Activated CD4-positive, alpha-beta memory T cell treated with anti-CD3 and anti-CD28 coated beads, Interleukin-2, amount 10 ng/mL, durations not matched to agents 7 days and 5 days (primary cell): Measurements from ENCODE around the gene FAHD2A. TPM values are rescaled to one million over a fixed set of nuclear protein-coding genes. Genes with fewer than 3 reads are reported as not detected.
"Not testable (repeated sequence)": the region's sequence is repeated elsewhere in the genome, so short reads cannot be mapped to it uniquely, and the experiment has no call there.

Experiments
- CTCF ChIA-PET: fragments of 350-600 bp; sonication (Branson Sonifier 250); formaldehyde crosslinking; loops from one replicate; lab custom pipeline; 2021; ENCODE audit warnings: antibody characterized with exemption, inconsistent platforms; lab: Charles Lee
- POLR2A ChIA-PET: fragments of 350-600 bp; sonication (Branson Sonifier 250); formaldehyde crosslinking; loops from one replicate; lab custom pipeline; 2021; ENCODE audit warnings: antibody characterized with exemption; lab: Charles Lee
- DNase-seq: peaks from one replicate; pipeline ENCODE4 v3.0.0-alpha.2; 2020
- H3K27ac Mint-ChIP-seq: one replicate; pipeline ENCODE4 v1.8.0; 2021; ENCODE audit warnings: mild to moderate bottlenecking, mixed read lengths
- H3K27me3 Mint-ChIP-seq: one replicate; pipeline ENCODE4 v1.8.0; 2021; ENCODE audit warnings: mixed read lengths
- H3K36me3 Mint-ChIP-seq: one replicate; pipeline ENCODE4 v1.8.0; 2021; ENCODE audit warnings: low read depth, mixed read lengths
- H3K4me1 Mint-ChIP-seq: one replicate; pipeline ENCODE4 v1.8.0; 2021; ENCODE audit warnings: mixed read lengths
- H3K4me3 Mint-ChIP-seq: one replicate; pipeline ENCODE4 v1.8.0; 2021; ENCODE audit warnings: mild to moderate bottlenecking, mixed read lengths
- H3K9me3 Mint-ChIP-seq: one replicate; pipeline ENCODE4 v1.8.0; 2021; ENCODE audit warnings: mixed read lengths
- total RNA-seq, 2 experiments: library from RNA; stranded (reverse); gene quantifications; one replicate each; pipeline ENCODE4 v1.2.3, GENCODE V29; 2021

Gene FAHD2A
- 10 to 100 TPM; 35.8 to 37.3 TPM for total RNA-seq

- no peaks in the 10 kb centered on the region for H3K9me3 Mint-ChIP-seq
- peak within 1 kb of the TSS; percentile 99 for H3K4me3 Mint-ChIP-seq
- H3K27ac Mint-ChIP-seq, result peak within 1 kb of the TSS; percentile 89
- H3K4me1 Mint-ChIP-seq, result peaks cover 23% of the 10 kb centered on the region
- POLR2A ChIA-PET, result interaction anchor here (0.8 to 2.8 kb wide), 4 partner anchors 13 to 237 kb away, joined by 3 to 10 read pairs (median 4); partner anchors contain the start of gene ZNF2
- H3K36me3 Mint-ChIP-seq, result peaks cover 4% of the 10 kb centered on the region
- peak; percentile 96 for DNase-seq
- H3K27me3 Mint-ChIP-seq, result no peaks in the 10 kb centered on the region
- CTCF ChIA-PET, result interaction anchor here (0.8 to 3.4 kb wide), 8 partner anchors 9 to 243 kb away, joined by 3 to 29 read pairs (median 3); no protein-coding TSS in a partner anchor
Measured at GRCh38 chr2:95402370-95403203, at the start of gene FAHD2A. Gene FAHD2A, plus strand, starts transcription at chr2:95402708. Its CDS starts 2,851 bp downstream, at chr2:95405559.

- H3K27me3 Mint-ChIP-seq, result peaks cover 6% of the 10 kb centered on the region
- CTCF ChIA-PET, result no interaction called here
- H3K4me1 Mint-ChIP-seq, result no peaks in the 10 kb centered on the region
- no peak overlapping the region for H3K27ac Mint-ChIP-seq
- POLR2A ChIA-PET, result no interaction called here
- H3K9me3 Mint-ChIP-seq, result no peaks in the 10 kb centered on the region
- H3K4me3 Mint-ChIP-seq, result no peak overlapping the region
- no peaks in the 10 kb centered on the region for H3K36me3 Mint-ChIP-seq
- DNase-seq, result no peak
Measured at GRCh38 chr2:95353055-95353575, 49.4 kb upstream of the FAHD2A start.

DNA sequence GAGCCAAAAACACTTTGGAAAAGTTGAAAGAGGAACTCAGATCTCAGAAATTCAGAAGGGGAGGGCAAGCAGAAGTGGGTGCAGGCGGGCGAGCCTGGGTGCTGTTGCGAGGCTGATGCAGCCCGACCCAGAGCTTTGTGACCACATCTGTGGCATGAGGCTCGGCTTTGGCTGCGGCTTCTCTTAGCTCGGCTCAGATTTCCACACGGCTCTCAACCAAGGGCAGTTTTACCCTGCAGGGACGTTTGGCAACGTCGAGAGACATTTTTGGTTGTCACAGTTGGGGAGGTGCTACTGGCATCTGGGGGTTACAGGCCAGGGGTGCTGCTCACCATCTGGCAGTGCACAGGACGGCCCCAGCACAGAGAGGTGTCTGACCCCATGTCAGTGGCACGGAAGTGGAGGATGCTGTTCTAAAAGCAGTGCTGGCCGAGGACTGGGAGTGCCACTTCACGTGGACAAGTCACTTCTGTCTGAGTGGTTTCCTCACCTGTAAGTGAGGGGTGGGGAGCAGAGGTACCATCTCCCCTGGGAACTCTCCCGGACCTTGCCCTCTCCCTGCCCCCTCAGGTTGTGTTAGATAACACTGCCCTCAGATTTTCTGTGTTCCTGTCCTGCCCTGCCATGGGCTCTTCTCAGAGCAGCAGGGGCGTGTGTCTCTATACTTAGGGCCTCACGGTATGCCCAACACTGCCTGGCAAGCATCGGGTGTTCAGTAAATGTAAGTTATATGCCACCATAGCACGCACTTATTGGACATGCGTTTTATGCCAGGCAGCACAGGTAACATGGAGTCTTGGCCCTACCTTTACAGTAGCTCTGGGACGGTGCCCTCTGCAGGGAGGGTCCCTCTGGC is 48.7 kb upstream of the FAHD2A start:
- Mint-ChIP-seq H3K36me3 (no peaks in the 10 kb centered on the region), H3K9me3 (no peaks in the 10 kb centered on the region), H3K4me1 (no peaks in the 10 kb centered on the region), H3K4me3 (no peak overlapping the region), H3K27me3 (peaks cover 3% of the 10 kb centered on the region), H3K27ac (no peak overlapping the region)
- ChIA-PET POLR2A (no interaction called here), CTCF (no interaction called here)
- DNase-seq, result no peak

DNA sequence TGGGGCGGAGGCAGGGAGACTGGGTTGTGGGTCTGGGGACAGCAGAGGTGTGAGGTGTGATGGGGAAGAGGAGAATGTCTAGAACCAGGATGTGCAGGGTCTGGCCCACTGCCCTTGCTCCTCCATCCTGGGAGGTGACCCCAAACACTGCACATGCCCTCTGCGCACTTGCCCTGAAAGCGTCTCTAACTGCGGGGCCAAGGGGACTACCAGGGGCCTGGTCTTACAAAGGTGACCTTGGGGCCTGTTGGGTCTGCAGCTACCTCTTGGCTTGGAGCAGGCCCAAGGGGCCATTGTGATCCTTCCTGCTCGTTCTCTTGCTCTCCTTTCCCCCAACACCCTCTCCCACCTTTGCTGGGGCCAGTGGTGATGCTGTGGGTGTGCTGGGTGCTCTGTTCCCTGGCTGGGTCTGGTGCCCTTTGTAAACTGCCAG is 48.0 kb upstream of the FAHD2A start:
- Mint-ChIP-seq H3K27ac (no peak overlapping the region), H3K4me1 (no peaks in the 10 kb centered on the region), H3K36me3 (no peaks in the 10 kb centered on the region), H3K4me3 (no peak overlapping the region), H3K9me3 (no peaks in the 10 kb centered on the region), H3K27me3 (peaks cover 3% of the 10 kb centered on the region)
- CTCF ChIA-PET, result interaction anchor here (1.1 kb wide), 1 partner anchor 9 kb away, joined by 3 read pairs; no protein-coding TSS in a partner anchor
- no peak for DNase-seq
- POLR2A ChIA-PET, result no interaction called here

DNA sequence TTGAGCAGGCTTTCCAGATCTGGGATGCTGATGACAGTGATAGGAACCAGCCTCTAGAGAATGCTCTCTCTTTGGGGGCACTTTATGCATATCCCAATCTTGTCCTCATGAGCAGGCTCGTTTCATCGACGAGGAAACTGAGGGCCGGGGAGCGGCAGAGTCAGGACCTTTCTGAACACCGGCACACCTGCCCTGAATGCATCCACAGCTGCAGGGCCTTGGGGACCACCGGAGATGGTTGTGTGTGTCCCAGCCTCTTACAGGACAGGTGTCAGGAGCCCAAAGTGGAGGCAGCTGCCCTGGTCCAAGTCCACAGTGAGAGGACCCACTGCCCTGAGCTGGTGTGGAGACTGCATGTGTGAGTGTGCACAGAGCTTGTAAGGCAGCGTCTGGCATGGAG is 47.6 kb upstream of the FAHD2A start:
- ChIA-PET CTCF (interaction anchor here (1.1 kb wide), 1 partner anchor 10 kb away, joined by 3 read pairs; no protein-coding TSS in a partner anchor), POLR2A (no interaction called here)
- Mint-ChIP-seq H3K4me1 (no peaks in the 10 kb centered on the region), H3K36me3 (no peaks in the 10 kb centered on the region), H3K27me3 (peaks cover 3% of the 10 kb centered on the region), H3K4me3 (no peak overlapping the region), H3K9me3 (no peaks in the 10 kb centered on the region), H3K27ac (no peak overlapping the region)
- no peak for DNase-seq

- H3K4me1 Mint-ChIP-seq, H3K9me3 Mint-ChIP-seq, DNase-seq, H3K36me3 Mint-ChIP-seq, H3K4me3 Mint-ChIP-seq, H3K27me3 Mint-ChIP-seq, POLR2A ChIA-PET, H3K27ac Mint-ChIP-seq: not testable (repeated sequence)
- CTCF ChIA-PET, result interaction anchor here (1.1 kb wide), 1 partner anchor 10 kb away, joined by 3 read pairs; no protein-coding TSS in a partner anchor
Measured at GRCh38 chr2:95355486-95355885, 47.0 kb upstream of the FAHD2A start.

GRCh38 chr2:95356821-95357700 is 45.4 kb upstream of the FAHD2A start:
- POLR2A ChIA-PET, result no interaction called here
- CTCF ChIA-PET, result no interaction called here

DNA sequence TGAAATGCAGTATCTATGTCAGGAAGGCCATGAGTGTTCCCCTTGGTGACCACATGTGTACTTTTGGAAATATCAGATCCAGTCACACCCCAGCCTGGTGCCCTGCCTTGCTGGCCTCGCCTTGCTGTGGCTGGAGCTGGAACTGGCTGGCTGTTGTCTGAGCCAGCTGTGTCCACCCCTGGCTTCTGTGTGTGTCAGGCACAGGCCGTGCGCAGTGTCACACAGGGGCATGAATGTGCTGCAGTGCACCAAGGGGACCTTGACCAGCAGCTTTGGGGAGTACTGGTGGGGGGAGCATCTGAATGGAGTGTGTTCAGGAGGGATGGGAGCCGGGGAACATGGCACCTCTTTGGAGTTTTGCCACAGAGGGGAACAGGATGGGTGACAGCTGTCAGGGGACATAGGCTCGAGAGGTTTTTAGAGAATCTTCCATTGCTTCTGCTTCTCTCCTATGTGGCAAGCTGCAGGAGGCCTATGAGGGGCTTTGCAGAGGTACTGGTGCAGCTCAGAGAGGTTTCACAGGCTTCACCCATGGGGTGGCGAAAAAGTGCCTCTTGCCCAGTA is 44.7 kb upstream of the FAHD2A start:
- CTCF ChIA-PET, result no interaction called here
- Mint-ChIP-seq H3K27ac (no peak overlapping the region), H3K4me1 (no peaks in the 10 kb centered on the region), H3K27me3 (peaks cover 8% of the 10 kb centered on the region), H3K9me3 (no peaks in the 10 kb centered on the region), H3K4me3 (no peak overlapping the region), H3K36me3 (no peaks in the 10 kb centered on the region)
- POLR2A ChIA-PET, result no interaction called here
- DNase-seq, result no peak

More at GRCh38 chr2:95356821-95357700, 45.4 kb upstream of the FAHD2A start:
- Mint-ChIP-seq H3K27me3 (peaks cover 8% of the 10 kb centered on the region), H3K36me3 (no peaks in the 10 kb centered on the region), H3K4me3 (no peak overlapping the region), H3K27ac (no peak overlapping the region), H3K4me1 (no peaks in the 10 kb centered on the region), H3K9me3 (no peaks in the 10 kb centered on the region)
- no peak for DNase-seq

- CTCF ChIA-PET, result no interaction called here
- Mint-ChIP-seq H3K27me3 (peaks cover 8% of the 10 kb centered on the region), H3K4me1 (no peaks in the 10 kb centered on the region), H3K36me3 (no peaks in the 10 kb centered on the region), H3K4me3 (no peak overlapping the region), H3K27ac (no peak overlapping the region), H3K9me3 (no peaks in the 10 kb centered on the region)
- no peak for DNase-seq
- POLR2A ChIA-PET, result no interaction called here
Measured at GRCh38 chr2:95359031-95359430, 43.5 kb upstream of the FAHD2A start.

DNA sequence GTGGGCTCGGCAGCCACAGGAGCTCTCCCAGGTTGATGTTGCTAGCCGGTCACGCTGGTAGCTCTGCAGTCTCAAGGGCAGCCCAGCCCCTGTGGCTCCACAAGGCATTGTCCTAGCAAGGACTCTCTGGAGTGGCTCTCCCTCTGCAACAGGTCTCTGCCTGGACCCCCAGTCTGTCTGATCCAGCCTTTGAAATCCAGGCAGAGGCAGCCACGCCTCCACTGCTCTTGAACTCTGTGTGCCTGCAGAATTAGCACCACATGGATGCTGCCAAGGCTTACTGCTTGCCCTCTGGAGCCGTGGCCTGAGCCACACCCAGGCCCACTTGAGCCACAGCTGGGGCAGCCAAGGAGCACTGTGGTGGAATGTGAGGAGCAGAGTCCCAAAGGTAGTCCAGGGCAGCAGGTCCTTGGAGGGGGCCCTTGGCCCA is 43.0 kb upstream of the FAHD2A start:
- Mint-ChIP-seq H3K4me3 (no peak overlapping the region), H3K36me3 (no peaks in the 10 kb centered on the region), H3K4me1 (no peaks in the 10 kb centered on the region), H3K27me3 (peaks cover 10% of the 10 kb centered on the region), H3K27ac (no peak overlapping the region), H3K9me3 (no peaks in the 10 kb centered on the region)
- ChIA-PET POLR2A (no interaction called here), CTCF (no interaction called here)
- no peak for DNase-seq

- no peak for DNase-seq
- Mint-ChIP-seq H3K36me3 (no peaks in the 10 kb centered on the region), H3K27me3 (peaks cover 12% of the 10 kb centered on the region), H3K27ac (no peak overlapping the region), H3K9me3 (no peaks in the 10 kb centered on the region), H3K4me1 (no peaks in the 10 kb centered on the region), H3K4me3 (no peak overlapping the region)
- POLR2A ChIA-PET, result no interaction called here
- CTCF ChIA-PET, result interaction anchor here (2.9 kb wide), 1 partner anchor 28 kb away, joined by 10 read pairs; no protein-coding TSS in a partner anchor
Measured at GRCh38 chr2:95361216-95361980, 41.1 kb upstream of the FAHD2A start.
